ENCODE data around the gene MAPKAP1. TPM values are rescaled to one million over a fixed set of nuclear protein-coding genes. Genes with fewer than 3 reads are reported as not detected.

Gene MAPKAP1
- polyA plus RNA-seq, 3 donors, result 39.9 to 57.5 (median 44.1) TPM

- Histone ChIP-seq H3K4me1 (ENCODE audit: control insufficient read depth in 1 of 2, insufficient read depth in 2 of 2, low read length in 2 of 2) (no peaks in the 10 kb centered on the region), H4K20me1 (ENCODE audit: insufficient read depth, low read length) (no peaks in the 10 kb centered on the region)
- intact Hi-C loops (cut with micrococcal nuclease), result no loop called here
Observed at GRCh38 chr9:125444956-125445506, 262.0 kb downstream of the MAPKAP1 start.

GRCh38 chr9:125444166-125444565, 262.8 kb downstream of the MAPKAP1 start:
- H3K36me3 Mint-ChIP-seq, result peaks cover 62 to 65% of the 10 kb centered on the region in 2 donors
- Histone ChIP-seq H3K79me2 (ENCODE audit: insufficient read depth, low read length) (no peaks in the 10 kb centered on the region), H3K9ac (ENCODE audit: insufficient read depth, low read length, poor library complexity, severe bottlenecking) (no peak overlapping the region), H2AFZ (ENCODE audit: insufficient read depth, low read depth, low read length, poor library complexity, severe bottlenecking) (no peak overlapping the region), H3K27me3 (ENCODE audit: control insufficient read depth in 2 of 2, insufficient read depth in 2 of 2, low read length in 2 of 2) (no peaks in the 10 kb centered on the region), H3K4me1 (ENCODE audit: control insufficient read depth in 1 of 2, insufficient read depth in 2 of 2, low read length in 2 of 2) (no peaks in the 10 kb centered on the region), H3K36me3 (replicated peaks in 1 of 2; ENCODE audit: control insufficient read depth in 1 of 2, insufficient read depth in 2 of 2, low read length in 2 of 2) (peaks cover 50 to 82% of the 10 kb centered on the region in 2 donors), H3K27ac (ENCODE audit: low read depth in 1 of 2, low read length in 2 of 2) (no peak overlapping the region), H3K9me3 (replicated peaks in 1 of 2; ENCODE audit: control insufficient read depth in 1 of 2, insufficient read depth in 1 of 2, low read length in 2 of 2) (no peaks in the 10 kb centered on the region), H4K20me1 (ENCODE audit: insufficient read depth, low read length) (no peaks in the 10 kb centered on the region), H3K4me2 (replicated peaks; ENCODE audit: extremely low read depth, low read length, poor library complexity, severe bottlenecking) (no peak overlapping the region), H3K4me3 (replicated peaks in 1 of 3; ENCODE audit: low read depth in 2 of 3, low read length in 3 of 3) (no peak overlapping the region)
- DNase-seq, result no peak
- intact Hi-C loops (cut with micrococcal nuclease), result no loop called here
- H3K4me1 Mint-ChIP-seq, result no peaks in the 10 kb centered on the region
- no peak overlapping the region for H3K27ac Mint-ChIP-seq
- H3K9me3 Mint-ChIP-seq, result no peaks in the 10 kb centered on the region
- no peak for TF ChIP-seq CTCF (IDR thresholded peaks at IDR 0.05)
- 98% methylated on average over 5 of the region's 10 CpGs for WGBS (ENCODE audit: insufficient coverage)
- H3K4me3 Mint-ChIP-seq, result no peak overlapping the region
- H3K27me3 Mint-ChIP-seq (ENCODE audit: low read depth in 3 of 3), result peaks cover 0 to 2% (median 0%) of the 10 kb centered on the region in 3 donors

More at GRCh38 chr9:125444956-125445506, 262.0 kb downstream of the MAPKAP1 start:
- Histone ChIP-seq H3K27ac (ENCODE audit: low read depth in 1 of 2, low read length in 2 of 2) (no peak overlapping the region), H3K36me3 (replicated peaks in 1 of 2; ENCODE audit: control insufficient read depth in 1 of 2, insufficient read depth in 2 of 2, low read length in 2 of 2) (peaks cover 42 to 73% of the 10 kb centered on the region in 2 donors), H3K4me2 (replicated peaks; ENCODE audit: extremely low read depth, low read length, poor library complexity, severe bottlenecking) (no peak overlapping the region), H3K79me2 (ENCODE audit: insufficient read depth, low read length) (no peaks in the 10 kb centered on the region), H2AFZ (ENCODE audit: insufficient read depth, low read depth, low read length, poor library complexity, severe bottlenecking) (no peak overlapping the region), H3K9me3 (replicated peaks in 1 of 2; ENCODE audit: control insufficient read depth in 1 of 2, insufficient read depth in 1 of 2, low read length in 2 of 2) (no peaks in the 10 kb centered on the region), H3K27me3 (ENCODE audit: control insufficient read depth in 2 of 2, insufficient read depth in 2 of 2, low read length in 2 of 2) (no peaks in the 10 kb centered on the region), H3K9ac (ENCODE audit: insufficient read depth, low read length, poor library complexity, severe bottlenecking) (no peak overlapping the region), H3K4me3 (replicated peaks in 1 of 3; ENCODE audit: low read depth in 2 of 3, low read length in 3 of 3) (no peak overlapping the region)
- no peak for TF ChIP-seq CTCF (IDR thresholded peaks at IDR 0.05)
- Mint-ChIP-seq H3K27me3 (ENCODE audit: low read depth in 3 of 3) (peaks cover 0 to 2% (median 0%) of the 10 kb centered on the region in 3 donors), H3K4me1 (no peaks in the 10 kb centered on the region), H3K9me3 (no peaks in the 10 kb centered on the region), H3K36me3 (peaks cover 53 to 61% of the 10 kb centered on the region in 2 donors), H3K4me3 (no peak overlapping the region), H3K27ac (peak overlapping the region in 1 of 7 donors; percentile 67)
- 98% methylated on average over 5 of the region's 8 CpGs for WGBS (ENCODE audit: insufficient coverage)
- DNase-seq, result no peak
